ENCODE results near the gene NAPB. TPM values are rescaled to one million over a fixed set of nuclear protein-coding genes. Genes with fewer than 3 reads are reported as not detected.

Gene NAPB
- total and polyA plus RNA-seq, 10 of the 15 experiments (the other 5 are each of a cell fraction or from before 2014, with no cell fraction given): 2.1 to 15.9 (median 7.2) TPM

DNA sequence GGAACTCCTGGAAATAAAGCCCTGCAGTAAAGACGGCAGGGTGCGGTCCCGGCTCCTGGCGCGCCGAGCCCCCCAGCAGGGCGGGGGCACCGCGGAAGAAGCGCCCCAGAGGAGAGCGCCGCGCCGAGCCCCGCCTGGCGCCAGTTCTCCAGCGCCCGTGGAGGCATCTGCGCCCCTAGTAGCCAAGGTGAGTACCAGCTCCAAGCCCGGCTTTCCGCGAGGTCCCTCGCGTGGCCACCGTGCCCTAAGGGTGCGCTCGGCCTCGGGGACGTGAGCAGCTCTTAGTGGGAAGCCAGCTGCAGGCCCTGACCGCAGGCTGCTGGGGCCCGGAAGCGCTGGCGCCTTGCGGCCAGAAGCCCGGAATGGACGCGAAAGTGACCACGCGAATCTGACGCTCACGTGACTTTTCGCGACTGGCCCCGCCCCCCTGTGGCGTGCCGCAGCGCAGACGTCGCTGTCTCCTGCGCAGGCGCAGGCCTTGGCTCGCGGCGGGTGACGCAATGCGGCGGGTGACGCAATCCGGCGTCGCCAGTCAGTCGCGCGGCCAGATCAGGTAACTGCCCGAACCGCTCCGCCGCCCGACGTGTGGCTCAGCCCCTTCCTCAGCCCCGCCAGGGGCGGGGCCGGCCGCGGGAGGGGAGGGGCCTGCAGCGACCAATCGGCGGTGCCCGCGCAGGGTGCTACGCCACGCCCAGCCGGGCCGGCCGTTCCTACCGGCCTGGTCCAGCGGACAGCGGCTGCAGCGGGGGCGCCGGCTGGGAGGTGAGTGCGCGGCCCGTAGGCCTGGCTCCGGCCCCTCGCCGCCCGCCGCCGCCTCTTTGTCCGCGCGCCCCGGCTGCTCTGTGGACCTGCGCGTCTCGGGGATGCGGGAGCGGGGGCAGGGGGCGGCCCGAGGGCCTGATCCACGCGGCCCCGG is 59.6 kb downstream of the NAPB start, which contains the start of gene GZF1 (continued):
- TF ChIP-seq CHD2 (IDR thresholded peaks at IDR 0.05; ENCODE audit: borderline replicate concordance, low read depth, low read length) (peak; percentile 69; the same call in 1 of the 2 replicates), NRF1 (conservative IDR thresholded peaks at IDR 0.05; ENCODE audit: low read depth, low read length) (peak; percentile 89), STAT1 (conservative IDR thresholded peaks at IDR 0.05) (no peak), MYC (IDR thresholded peaks at IDR 0.05; ENCODE audit: insufficient read depth, insufficient read length, insufficient replicate concordance, low read length, severe bottlenecking) (no peak), ASH2L (IDR thresholded peaks at IDR 0.05; ENCODE audit: borderline replicate concordance, low read depth) (no peak), SREBF2 (IDR thresholded peaks at IDR 0.05; ENCODE audit: low read length) (no peak), ZNF274 (IDR thresholded peaks at IDR 0.05; ENCODE audit: insufficient read depth, insufficient read length) (no peak), SMAD1 (IDR thresholded peaks at IDR 0.05; ENCODE audit: low read depth, partially characterized antibody) (no peak), SREBF1 (IDR thresholded peaks at IDR 0.05; ENCODE audit: low read length) (no peak), HCFC1 (IDR thresholded peaks at IDR 0.05; ENCODE audit: low read length) (peak; percentile 70), TARDBP (IDR thresholded peaks at IDR 0.05; ENCODE audit: borderline replicate concordance) (0 out of 2 replicates have a peak, but pooled peaks have one; percentile 13), SUZ12 (IDR thresholded peaks at IDR 0.05; ENCODE audit: unreplicated experiment) (no peak), CBX5 (IDR thresholded peaks at IDR 0.05; ENCODE audit: low read depth) (peak; percentile 48; the same call in 1 of the 2 replicates), IRF4 (IDR thresholded peaks at IDR 0.05; ENCODE audit: low read depth, low read length) (no peak), KDM1A (IDR thresholded peaks at IDR 0.05; ENCODE audit: borderline replicate concordance) (no peak), EGR1 (IDR thresholded peaks at IDR 0.05; ENCODE audit: borderline replicate concordance in 1 of 2, low read depth in 2 of 2, low read length in 2 of 2) (peak in 1 of 2 experiments; percentile 47; a peak in 1 of 3 replicates), CHD1 (IDR thresholded peaks at IDR 0.05; ENCODE audit: low read depth, low read length) (peak; percentile 41; the same call in 1 of the 2 replicates), SIX5 (IDR thresholded peaks at IDR 0.05; ENCODE audit: low read depth, low read length, severe bottlenecking) (peak; percentile 28), RB1 (IDR thresholded peaks at IDR 0.05; ENCODE audit: borderline replicate concordance) (peak; percentile 34; the same call in 1 of the 2 replicates)
- TF ChIP-seq, protein P1, sequence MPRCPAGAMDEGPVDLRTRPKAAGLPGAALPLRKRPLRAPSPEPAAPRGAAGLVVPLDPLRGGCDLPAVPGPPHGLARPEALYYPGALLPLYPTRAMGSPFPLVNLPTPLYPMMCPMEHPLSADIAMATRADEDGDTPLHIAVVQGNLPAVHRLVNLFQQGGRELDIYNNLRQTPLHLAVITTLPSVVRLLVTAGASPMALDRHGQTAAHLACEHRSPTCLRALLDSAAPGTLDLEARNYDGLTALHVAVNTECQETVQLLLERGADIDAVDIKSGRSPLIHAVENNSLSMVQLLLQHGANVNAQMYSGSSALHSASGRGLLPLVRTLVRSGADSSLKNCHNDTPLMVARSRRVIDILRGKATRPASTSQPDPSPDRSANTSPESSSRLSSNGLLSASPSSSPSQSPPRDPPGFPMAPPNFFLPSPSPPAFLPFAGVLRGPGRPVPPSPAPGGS (IDR thresholded peaks at IDR 0.05; ENCODE audit: borderline replicate concordance, insufficient read depth, low read depth, low read length, poor library complexity, severe bottlenecking): peak; percentile 19
- TF ChIP-seq, protein P2, sequence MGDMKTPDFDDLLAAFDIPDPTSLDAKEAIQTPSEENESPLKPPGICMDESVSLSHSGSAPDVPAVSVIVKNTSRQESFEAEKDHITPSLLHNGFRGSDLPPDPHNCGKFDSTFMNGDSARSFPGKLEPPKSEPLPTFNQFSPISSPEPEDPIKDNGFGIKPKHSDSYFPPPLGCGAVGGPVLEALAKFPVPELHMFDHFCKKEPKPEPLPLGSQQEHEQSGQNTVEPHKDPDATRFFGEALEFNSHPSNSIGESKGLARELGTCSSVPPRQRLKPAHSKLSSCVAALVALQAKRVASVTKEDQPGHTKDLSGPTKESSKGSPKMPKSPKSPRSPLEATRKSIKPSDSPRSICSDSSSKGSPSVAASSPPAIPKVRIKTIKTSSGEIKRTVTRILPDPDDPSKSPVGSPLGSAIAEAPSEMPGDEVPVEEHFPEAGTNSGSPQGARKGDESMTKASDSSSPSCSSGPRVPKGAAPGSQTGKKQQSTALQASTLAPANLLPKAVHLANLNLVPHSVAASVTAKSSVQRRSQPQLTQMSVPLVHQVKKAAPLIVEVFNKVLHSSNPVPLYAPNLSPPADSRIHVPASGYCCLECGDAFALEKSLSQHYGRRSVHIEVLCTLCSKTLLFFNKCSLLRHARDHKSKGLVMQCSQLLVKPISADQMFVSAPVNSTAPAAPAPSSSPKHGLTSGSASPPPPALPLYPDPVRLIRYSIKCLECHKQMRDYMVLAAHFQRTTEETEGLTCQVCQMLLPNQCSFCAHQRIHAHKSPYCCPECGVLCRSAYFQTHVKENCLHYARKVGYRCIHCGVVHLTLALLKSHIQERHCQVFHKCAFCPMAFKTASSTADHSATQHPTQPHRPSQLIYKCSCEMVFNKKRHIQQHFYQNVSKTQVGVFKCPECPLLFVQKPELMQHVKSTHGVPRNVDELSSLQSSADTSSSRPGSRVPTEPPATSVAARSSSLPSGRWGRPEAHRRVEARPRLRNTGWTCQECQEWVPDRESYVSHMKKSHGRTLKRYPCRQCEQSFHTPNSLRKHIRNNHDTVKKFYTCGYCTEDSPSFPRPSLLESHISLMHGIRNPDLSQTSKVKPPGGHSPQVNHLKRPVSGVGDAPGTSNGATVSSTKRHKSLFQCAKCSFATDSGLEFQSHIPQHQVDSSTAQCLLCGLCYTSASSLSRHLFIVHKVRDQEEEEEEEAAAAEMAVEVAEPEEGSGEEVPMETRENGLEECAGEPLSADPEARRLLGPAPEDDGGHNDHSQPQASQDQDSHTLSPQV (IDR thresholded peaks at IDR 0.05): 0 out of 2 replicates have a peak, but pooled peaks have one; percentile 9
- TF ChIP-seq, protein P3, sequence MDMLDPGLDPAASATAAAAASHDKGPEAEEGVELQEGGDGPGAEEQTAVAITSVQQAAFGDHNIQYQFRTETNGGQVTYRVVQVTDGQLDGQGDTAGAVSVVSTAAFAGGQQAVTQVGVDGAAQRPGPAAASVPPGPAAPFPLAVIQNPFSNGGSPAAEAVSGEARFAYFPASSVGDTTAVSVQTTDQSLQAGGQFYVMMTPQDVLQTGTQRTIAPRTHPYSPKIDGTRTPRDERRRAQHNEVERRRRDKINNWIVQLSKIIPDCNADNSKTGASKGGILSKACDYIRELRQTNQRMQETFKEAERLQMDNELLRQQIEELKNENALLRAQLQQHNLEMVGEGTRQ (IDR thresholded peaks at IDR 0.05; ENCODE audit: borderline replicate concordance, low read depth, low read length): peak; percentile 89

All from GM12878 (cell line).